ENCODE measurements around the gene GRIA1.

The GRIA1 gene

DNA sequence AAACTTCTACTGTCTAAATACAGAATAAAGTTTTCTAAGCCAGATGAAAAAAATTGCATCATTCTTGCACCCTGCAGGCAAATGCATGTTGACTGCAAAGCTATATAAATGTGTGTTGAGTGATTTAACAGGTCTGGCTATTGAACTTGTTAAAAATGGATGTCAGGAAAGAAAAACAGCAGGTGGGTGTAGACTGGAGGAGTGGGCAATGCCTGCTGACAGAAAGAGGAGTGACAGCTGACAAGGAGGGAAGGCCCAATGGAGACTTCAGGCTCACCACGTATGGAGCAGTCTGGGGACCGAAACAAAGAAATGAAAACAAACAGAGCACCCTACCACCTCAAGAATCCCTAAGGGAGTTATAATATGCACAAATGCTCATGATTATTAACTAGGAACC lies 127.8 kb downstream of the GRIA1 start:
- DNase-seq = no peak

- DNase-seq = no peak
Observed at GRCh38 chr5:153618867-153619266, 128.4 kb downstream of the GRIA1 start.

GRCh38 chr5:153619771-153620170 lies 129.3 kb downstream of the GRIA1 start:
- no peak for DNase-seq

- DNase-seq = no peak
Observed at GRCh38 chr5:153623124-153623523, 132.7 kb downstream of the GRIA1 start.

- DNase-seq = no peak
Observed at GRCh38 chr5:153623751-153624450, 133.4 kb downstream of the GRIA1 start.

GRCh38 chr5:153624451-153624765 lies 133.9 kb downstream of the GRIA1 start:
- no peak for DNase-seq

DNA sequence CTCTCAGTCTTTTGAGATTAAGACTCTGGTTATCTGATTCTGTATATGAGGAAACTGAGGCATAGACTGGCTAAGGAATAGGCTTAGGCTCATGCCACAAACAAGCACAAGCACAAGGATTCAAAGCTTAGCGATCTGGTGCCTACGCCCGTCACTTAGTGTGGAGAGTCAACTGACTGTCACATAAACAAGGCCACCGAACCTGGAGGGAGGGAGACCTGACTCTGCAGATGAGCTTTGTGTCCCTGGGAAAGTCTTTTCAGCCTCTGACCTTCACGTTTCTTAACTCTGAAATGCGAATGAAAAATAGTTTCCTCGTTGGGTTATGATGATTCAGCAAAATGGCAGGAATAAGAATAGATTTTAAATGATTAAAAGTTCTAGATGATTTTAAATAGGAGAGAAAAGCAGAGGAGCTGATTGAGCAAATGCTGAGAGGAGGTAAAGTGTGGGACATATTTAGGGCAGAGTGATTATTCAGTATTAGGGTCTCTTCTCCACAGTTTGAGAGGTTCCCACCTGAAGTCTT lies 135.4 kb downstream of the GRIA1 start:
- no peak for DNase-seq

DNA sequence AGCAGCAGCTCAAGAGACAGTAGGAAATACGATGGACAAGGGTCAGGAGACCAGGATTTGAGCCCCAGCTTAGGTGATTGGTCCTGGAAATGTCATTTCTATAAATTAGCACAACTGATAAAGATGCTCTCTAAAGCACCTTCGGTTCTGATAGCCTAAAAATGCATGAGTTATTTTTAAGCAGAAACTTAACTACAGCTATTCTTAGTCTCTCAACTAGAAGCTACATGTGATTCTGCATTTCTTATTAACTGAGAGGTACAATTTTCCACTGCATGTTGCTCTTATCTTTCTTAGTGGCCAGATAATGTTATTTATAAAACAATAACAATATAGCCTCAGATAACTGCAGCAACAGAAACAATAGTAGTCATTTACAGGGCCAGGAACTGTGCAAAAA lies 136.4 kb downstream of the GRIA1 start:
- no peak for DNase-seq

DNA sequence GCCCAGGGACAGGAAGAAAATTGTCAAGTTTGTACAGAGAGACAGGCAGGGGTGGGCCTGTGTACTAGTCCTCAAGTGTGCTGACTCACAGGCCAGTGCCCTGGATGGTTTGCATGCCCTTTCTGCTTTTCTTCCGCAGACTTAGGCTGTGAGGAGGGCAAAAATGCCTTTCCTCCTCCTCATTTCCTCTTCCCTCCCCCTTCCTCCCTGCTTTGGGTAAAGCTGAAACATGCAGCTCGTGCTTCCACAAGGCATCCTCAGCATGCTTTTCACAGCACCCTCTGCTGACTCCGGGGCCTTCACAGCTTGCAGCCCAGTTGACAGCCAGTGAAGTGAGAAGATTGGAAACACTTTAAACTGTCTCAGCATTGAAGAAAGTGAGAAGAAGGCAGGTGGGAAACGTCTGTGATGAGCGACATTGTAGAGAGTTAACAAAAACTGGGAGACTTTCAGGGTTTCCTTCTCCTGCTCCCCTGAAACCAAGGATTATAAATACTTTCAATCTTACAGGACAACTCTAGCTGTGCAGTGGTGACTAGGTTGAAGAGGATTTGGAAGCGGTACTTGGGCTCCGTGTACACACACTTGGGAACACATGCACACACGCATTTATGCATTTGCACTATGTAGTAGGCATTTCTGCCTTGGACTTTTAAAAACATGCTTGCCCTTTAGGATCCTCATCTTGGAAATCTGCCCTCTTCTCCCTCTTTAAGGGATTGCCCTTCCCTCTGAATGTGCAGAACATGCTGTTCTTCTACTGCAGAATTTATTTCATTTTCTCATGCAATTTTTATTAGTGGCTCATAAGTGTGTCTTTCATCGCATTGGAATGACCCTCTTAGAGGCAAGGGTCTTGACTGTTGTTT lies 138.8 kb downstream of the GRIA1 start:
- no peak for DNase-seq

GRCh38 chr5:153630546-153630945 lies 140.1 kb downstream of the GRIA1 start:
- no peak for DNase-seq

- no peak for DNase-seq
Observed at GRCh38 chr5:153632748-153633290, 142.3 kb downstream of the GRIA1 start.

- no peak for DNase-seq
Observed at GRCh38 chr5:153636670-153637451, 146.4 kb downstream of the GRIA1 start.

DNA sequence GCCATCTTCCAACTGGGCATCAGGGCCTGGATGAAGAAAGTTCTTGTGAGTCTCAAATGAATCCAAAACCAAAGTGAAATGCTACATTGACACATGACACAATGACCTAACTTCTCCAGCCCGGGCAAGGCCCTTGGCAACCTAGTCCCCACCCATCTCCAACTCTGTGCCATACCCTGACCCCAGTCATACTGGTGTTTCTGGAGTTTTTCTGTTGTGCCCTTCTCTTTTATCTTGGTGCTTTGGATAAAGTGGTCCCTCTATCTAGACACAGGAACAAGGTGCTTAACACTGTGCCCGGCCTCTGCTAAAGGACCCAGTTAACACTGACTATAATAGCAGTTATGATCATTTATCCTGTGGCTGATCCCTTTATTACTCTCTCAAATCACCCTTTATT lies 149.8 kb downstream of the GRIA1 start:
- no peak for DNase-seq

- DNase-seq = no peak
Observed at GRCh38 chr5:153641183-153641688, 150.8 kb downstream of the GRIA1 start.

DNA sequence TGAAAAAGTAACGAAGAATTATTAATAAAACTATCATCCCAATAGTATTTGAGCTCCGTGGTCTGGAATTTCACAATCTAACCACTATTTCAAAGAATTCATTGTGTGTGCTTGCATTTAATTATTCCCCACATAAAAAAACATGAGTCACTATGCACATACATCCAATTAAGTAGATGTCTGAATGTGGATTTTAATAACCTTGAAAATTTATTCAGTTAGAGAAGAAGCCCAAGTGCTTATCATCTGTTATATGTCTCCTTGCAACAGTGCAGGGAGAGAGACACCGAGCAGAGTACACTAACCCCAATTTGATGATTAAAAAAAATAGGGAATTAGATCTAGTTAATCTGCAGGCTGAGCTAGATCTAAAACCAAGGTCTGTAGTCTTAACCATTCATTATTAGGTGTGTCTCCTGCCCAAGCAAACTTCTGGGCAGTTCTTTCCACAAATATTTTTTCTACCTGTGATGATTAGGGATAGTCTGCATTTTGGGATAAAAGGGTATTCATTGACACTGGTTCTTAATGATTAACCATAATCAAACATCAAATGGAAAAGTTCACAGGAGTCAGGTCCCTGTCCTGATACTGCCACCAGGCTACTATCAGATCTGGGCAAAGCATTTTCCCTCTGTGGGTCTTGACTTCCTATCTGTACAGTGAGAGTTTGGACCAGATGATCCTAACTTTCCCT lies 164.2 kb downstream of the GRIA1 start:
- DNase-seq = no peak

GRCh38 chr5:153655201-153655510 lies 164.7 kb downstream of the GRIA1 start:
- DNase-seq = no peak

- DNase-seq = no peak
Observed at GRCh38 chr5:153658149-153658548, 167.7 kb downstream of the GRIA1 start.

GRCh38 chr5:153658606-153659005 lies 168.1 kb downstream of the GRIA1 start:
- no peak for DNase-seq

- DNase-seq = no peak
Observed at GRCh38 chr5:153659039-153659736, 168.7 kb downstream of the GRIA1 start.

GRCh38 chr5:153660919-153661318 lies 170.4 kb downstream of the GRIA1 start:
- no peak for DNase-seq

- no peak for DNase-seq
Observed at GRCh38 chr5:153661897-153662296, 171.4 kb downstream of the GRIA1 start.

DNA sequence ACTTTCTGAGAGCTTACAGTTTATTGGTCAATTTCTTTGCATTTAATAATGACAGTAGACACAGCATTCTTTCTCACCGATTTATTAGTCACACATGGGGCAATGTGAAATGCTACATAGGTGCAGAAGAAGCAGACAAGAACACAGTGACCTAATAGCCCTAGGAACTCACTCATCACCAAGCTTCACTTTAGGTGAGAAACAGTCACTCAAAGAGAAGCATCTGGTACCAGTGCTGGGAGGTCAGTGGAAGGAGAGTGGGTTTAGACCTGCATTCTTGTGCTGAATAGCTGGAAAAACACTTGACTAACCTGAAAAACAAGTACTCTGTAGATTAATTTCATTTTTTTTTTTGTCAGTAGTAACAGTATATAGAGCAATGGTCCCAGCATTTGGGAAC lies 179.6 kb downstream of the GRIA1 start:
- DNase-seq = no peak
